ENCODE data around the gene CPVL. TPM values are rescaled to one million over a fixed set of nuclear protein-coding genes. Genes with fewer than 3 reads are reported as not detected.

CPVL gene
- total and polyA plus RNA-seq, 2 experiments from 2014 or later = 31.9 to 37.8 TPM

- TF ChIP-seq REST (IDR thresholded peaks at IDR 0.05; ENCODE audit: unreplicated experiment) = no peak
- no peak for TF ChIP-seq CTCF (conservative IDR thresholded peaks at IDR 0.05; ENCODE audit: low read depth in 2 of 2)
- TF ChIP-seq ETS1 (IDR thresholded peaks at IDR 0.05) = no peak
- TF ChIP-seq JUNB (IDR thresholded peaks at IDR 0.05; ENCODE audit: unreplicated experiment) = no peak
- no peak for TF ChIP-seq EZH2 (IDR thresholded peaks at IDR 0.05; ENCODE audit: low read depth, unreplicated experiment)
- TF ChIP-seq NANOG (IDR thresholded peaks at IDR 0.05; ENCODE audit: borderline replicate concordance) = no peak
- TF ChIP-seq CREB1 (CRISPR knock-in tag; IDR thresholded peaks at IDR 0.05; ENCODE audit: low read depth) = no peak
- no peak for TF ChIP-seq ZNF114 (CRISPR knock-in tag; IDR thresholded peaks at IDR 0.05)
- no peak for TF ChIP-seq STAT1 (IDR thresholded peaks at IDR 0.05; ENCODE audit: unreplicated experiment)
- TF ChIP-seq EZH2phosphoT487 (IDR thresholded peaks at IDR 0.05; ENCODE audit: unreplicated experiment) = no peak
- no peak for TF ChIP-seq ZNF331 (CRISPR knock-in tag; IDR thresholded peaks at IDR 0.05; ENCODE audit: low read depth)
Observed at GRCh38 chr7:29109899-29110298, 36.4 kb downstream of the CPVL start (continued).

- no peak overlapping the region for H3K4me3 ChIP-seq
- Mint-ChIP-seq H3K36me3 (ENCODE audit: low read depth) (peaks cover 10% of the 10 kb centered on the region), H3K27ac (no peak overlapping the region), H3K4me1 (peaks cover 14% of the 10 kb centered on the region; the same call in 2 of the 3 replicates), H3K9me3 (peaks cover 3% of the 10 kb centered on the region), H3K27me3 (ENCODE audit: insufficient read depth, low read depth, poor library complexity) (peaks cover 4% of the 10 kb centered on the region), H3K4me3 (no peak overlapping the region)
- no peaks in the 10 kb centered on the region for H3K9me2 ChIP-seq (ENCODE audit: insufficient read depth)
- no peak for ATAC-seq
- H3K36me3 ChIP-seq (ENCODE audit: insufficient read depth) = 0 out of 2 replicates have a peak, but pooled peaks cover 3% of the 10 kb centered on the region
- H4K20me1 ChIP-seq (replicated peaks; ENCODE audit: insufficient read depth) = no peaks in the 10 kb centered on the region
- no peaks in the 10 kb centered on the region for H3K27me3 ChIP-seq (ENCODE audit: insufficient read depth)
- H3K4me1 ChIP-seq (ENCODE audit: insufficient read depth) = peaks cover 6% of the 10 kb centered on the region; the same call in 1 of the 2 replicates
- DNase-seq (ENCODE audit: low spot score) = no peak
- H3K4me2 ChIP-seq = no peak overlapping the region
- H3F3A ChIP-seq (replicated peaks; ENCODE audit: low read depth) = no peaks in the 10 kb centered on the region
- no peaks in the 10 kb centered on the region for H3K79me2 ChIP-seq (replicated peaks; ENCODE audit: insufficient read depth)
- no peak overlapping the region for H2AFZ ChIP-seq
- H3K27ac ChIP-seq (ENCODE audit: low read depth) = no peak overlapping the region
- TF ChIP-seq CTCF (conservative IDR thresholded peaks at IDR 0.05; ENCODE audit: low read depth in 2 of 2) (no peak), CREB1 (CRISPR knock-in tag; IDR thresholded peaks at IDR 0.05; ENCODE audit: low read depth) (no peak), EZH2 (IDR thresholded peaks at IDR 0.05; ENCODE audit: low read depth, unreplicated experiment) (no peak), POLR2AphosphoS5 (IDR thresholded peaks at IDR 0.05; ENCODE audit: low read depth) (no peak), ETS1 (IDR thresholded peaks at IDR 0.05) (no peak)
Observed at GRCh38 chr7:29109358-29109757, 37.0 kb downstream of the CPVL start.
